Activated B cell treated with CpG ODN at 0.5 μM for 24 hours (primary cell): ENCODE data around the gene LIMA1. TPM values are rescaled to one million over a fixed set of nuclear protein-coding genes. Genes with fewer than 3 reads are reported as not detected.

Source experiments
- ATAC-seq: fragments of 200-7000 bp; cut with Tn5 transposase; one replicate; pipeline ENCODE4 v1.10.0; 2021; ENCODE audit warnings: low read depth, mild to moderate bottlenecking, moderate library complexity
- CTCF ChIA-PET: fragments of 350-600 bp; sonication (Branson Sonifier 250); formaldehyde crosslinking; loops from one replicate; lab custom pipeline; 2021; ENCODE audit warnings: antibody characterized with exemption; lab: Charles Lee
- POLR2A ChIA-PET: fragments of 350-600 bp; sonication (Branson Sonifier 250); formaldehyde crosslinking; loops from one replicate; lab custom pipeline; 2021; ENCODE audit warnings: antibody characterized with exemption; lab: Charles Lee
- DNase-seq: peaks from one replicate; pipeline ENCODE4 v3.0.0; 2022
- H3K27ac Mint-ChIP-seq: one replicate; pipeline ENCODE4 v1.8.0; 2020; ENCODE audit warnings: mixed read lengths
- H3K27me3 Mint-ChIP-seq: one replicate; pipeline ENCODE4 v1.8.0; 2021; ENCODE audit warnings: mixed read lengths
- H3K36me3 Mint-ChIP-seq: one replicate; pipeline ENCODE4 v1.8.0; 2021; ENCODE audit warnings: low read depth, mixed read lengths
- H3K4me1 Mint-ChIP-seq: one replicate; pipeline ENCODE4 v1.8.0; 2021; ENCODE audit warnings: mixed read lengths
- H3K4me3 Mint-ChIP-seq: one replicate; pipeline ENCODE4 v1.8.0; 2020; ENCODE audit warnings: mild to moderate bottlenecking, mixed read lengths
- H3K9me3 Mint-ChIP-seq: one replicate; pipeline ENCODE4 v1.8.0; 2020; ENCODE audit warnings: mixed read lengths
- intact Hi-C: fragments of 100-400 bp; cut with micrococcal nuclease; formaldehyde crosslinking; loops from one replicate; pipeline ENCODE4 v1.15.1; 2024
- total RNA-seq: library from RNA; stranded (reverse); gene quantifications from 2 replicates; pipeline ENCODE4 v1.2.3, GENCODE V29; 2022
- TF ChIP-seq, protein P1 (sequence below): fragments of 200-600 bp; IDR thresholded peaks from one replicate; pipeline ENCODE4 v1.8.0; 2022; ENCODE audit warnings: antibody characterized with exemption, mild to moderate bottlenecking

The LIMA1 gene
- total RNA-seq, 1 donor from 2014 or later = 5.7 TPM

DNA sequence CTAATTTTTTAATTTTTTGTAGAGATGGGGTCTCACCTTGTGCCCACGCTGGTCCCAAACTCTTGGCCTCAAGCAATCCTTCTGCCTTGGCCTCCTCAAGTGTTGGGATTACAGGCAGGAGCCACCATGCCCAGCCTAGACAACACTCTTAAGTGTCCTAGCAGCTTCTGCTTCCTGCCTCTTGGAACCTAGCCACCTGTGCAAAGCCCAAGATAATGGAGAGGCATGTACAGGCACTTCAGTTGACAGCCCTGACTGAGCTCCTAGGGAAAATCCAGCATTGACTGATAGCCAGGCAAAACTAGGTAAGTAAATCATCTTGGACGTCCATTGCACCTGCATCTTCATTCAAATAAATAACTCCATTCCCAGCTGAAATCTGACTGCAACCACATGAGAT is 155.8 kb downstream of the LIMA1 start:
- no peak overlapping the region for H3K27ac Mint-ChIP-seq
- H3K4me3 Mint-ChIP-seq = no peak overlapping the region
- H3K36me3 Mint-ChIP-seq = peaks cover 78% of the 10 kb centered on the region
- H3K9me3 Mint-ChIP-seq = no peaks in the 10 kb centered on the region
- ATAC-seq (no peak), DNase-seq (no peak)
- H3K4me1 Mint-ChIP-seq = peaks cover 32% of the 10 kb centered on the region
- intact Hi-C loops = loop anchor here (5.0 kb wide), 1 partner anchor 40 kb away; the partner anchor contains the start of gene SMARCD1
- ChIA-PET POLR2A (interaction anchor here (0.7 kb wide), 1 partner anchor 12 kb away, joined by 6 read pairs; no protein-coding TSS in a partner anchor), CTCF (interaction anchor here (0.8 kb wide), 1 partner anchor 16 kb away, joined by 3 read pairs; the partner anchor contains the start of gene COX14)
- no peaks in the 10 kb centered on the region for H3K27me3 Mint-ChIP-seq
- TF ChIP-seq, protein P1, sequence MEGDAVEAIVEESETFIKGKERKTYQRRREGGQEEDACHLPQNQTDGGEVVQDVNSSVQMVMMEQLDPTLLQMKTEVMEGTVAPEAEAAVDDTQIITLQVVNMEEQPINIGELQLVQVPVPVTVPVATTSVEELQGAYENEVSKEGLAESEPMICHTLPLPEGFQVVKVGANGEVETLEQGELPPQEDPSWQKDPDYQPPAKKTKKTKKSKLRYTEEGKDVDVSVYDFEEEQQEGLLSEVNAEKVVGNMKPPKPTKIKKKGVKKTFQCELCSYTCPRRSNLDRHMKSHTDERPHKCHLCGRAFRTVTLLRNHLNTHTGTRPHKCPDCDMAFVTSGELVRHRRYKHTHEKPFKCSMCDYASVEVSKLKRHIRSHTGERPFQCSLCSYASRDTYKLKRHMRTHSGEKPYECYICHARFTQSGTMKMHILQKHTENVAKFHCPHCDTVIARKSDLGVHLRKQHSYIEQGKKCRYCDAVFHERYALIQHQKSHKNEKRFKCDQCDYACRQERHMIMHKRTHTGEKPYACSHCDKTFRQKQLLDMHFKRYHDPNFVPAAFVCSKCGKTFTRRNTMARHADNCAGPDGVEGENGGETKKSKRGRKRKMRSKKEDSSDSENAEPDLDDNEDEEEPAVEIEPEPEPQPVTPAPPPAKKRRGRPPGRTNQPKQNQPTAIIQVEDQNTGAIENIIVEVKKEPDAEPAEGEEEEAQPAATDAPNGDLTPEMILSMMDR = no peak

Other genes starting within 250 kb of the LIMA1 start
- gene ASIC1, start 225.9 kb downstream of the LIMA1 start, total RNA-seq = not detected in 2 replicates
- 101 and 108 TPM in 2 replicates for gene SMARCD1, start 198.2 kb downstream of the LIMA1 start, total RNA-seq
- 0.46 and 0.60 TPM in 2 replicates for gene GPD1, start 179.5 kb downstream of the LIMA1 start, total RNA-seq
- 40.8 and 42.4 TPM in 2 replicates for gene COX14, start 171.3 kb downstream of the LIMA1 start, total RNA-seq
- gene CERS5, start 116.2 kb downstream of the LIMA1 start, total RNA-seq = 44.3 and 64.9 TPM in 2 replicates
- gene FAM186A, start 113.1 kb upstream of the LIMA1 start, total RNA-seq = not detected in 2 replicates
- gene LARP4, start 117.4 kb upstream of the LIMA1 start, total RNA-seq = 48.2 and 56.3 TPM in 2 replicates
- 32.2 and 32.3 TPM in 2 replicates for gene DIP2B, start 221.5 kb upstream of the LIMA1 start, total RNA-seq